GM23338 (cell line): ENCODE measurements around the gene SRR. TPM values are rescaled to one million over a fixed set of nuclear protein-coding genes. Genes with fewer than 3 reads are reported as not detected.
A peak's percentile ranks its signal among the peaks of the same experiment; 100 is the strongest.
"Not testable (repeated sequence)": the region's sequence is repeated elsewhere in the genome, so short reads cannot be mapped to it uniquely, and the experiment has no call there.

Source experiments
- ATAC-seq: fragments of 200-7000 bp; cut with Tn5 transposase; 3 replicates; pipeline ENCODE4 v1.9.1; 2020
- DNase-seq: peaks from one replicate; pipeline ENCODE4 v3.0.0-alpha.2; 2015; ENCODE audit warnings: low spot score
- H2AFZ ChIP-seq: fragments of 200-600 bp; sonication (generic); 2 replicates; pipeline ENCODE4 v1.8.0; 2016; ENCODE audit warnings: antibody characterized with exemption, mild to moderate bottlenecking, moderate library complexity
- H3F3A ChIP-seq: fragments of 200-600 bp; sonication (generic); replicated peaks from 2 replicates; pipeline ENCODE4 v1.8.0; 2017; ENCODE audit warnings: antibody characterized with exemption, mixed run types, low read depth
- H3K27ac ChIP-seq: fragments of 200-600 bp; sonication (generic); 2 replicates; pipeline ENCODE4 v1.6.1; 2016; ENCODE audit warnings: low read depth
- H3K27me3 ChIP-seq: fragments of 200-600 bp; sonication (generic); 2 replicates; pipeline ENCODE4 v1.8.0; 2016; ENCODE audit warnings: mild to moderate bottlenecking, mixed run types, moderate library complexity; ENCODE audit not compliant: insufficient read depth
- H3K36me3 ChIP-seq: fragments of 200-600 bp; sonication (generic); 2 replicates; pipeline ENCODE4 v1.8.0; 2016; ENCODE audit warnings: mild to moderate bottlenecking; ENCODE audit not compliant: insufficient read depth
- H3K4me1 ChIP-seq: fragments of 200-600 bp; sonication (generic); 2 replicates; pipeline ENCODE4 v1.8.0; 2016; ENCODE audit warnings: mild to moderate bottlenecking, moderate library complexity; ENCODE audit not compliant: insufficient read depth
- H3K4me2 ChIP-seq: fragments of 200-600 bp; sonication (generic); 2 replicates; pipeline ENCODE4 v1.7.1; 2017; ENCODE audit warnings: mixed run types
- H3K4me3 ChIP-seq: fragments of 200-600 bp; sonication (generic); 2 replicates; pipeline ENCODE4 v1.6.1; 2016; ENCODE audit warnings: mixed run types
- H3K79me2 ChIP-seq: fragments of 200-600 bp; sonication (generic); replicated peaks from 2 replicates; pipeline ENCODE4 v1.8.0; 2017; ENCODE audit warnings: mild to moderate bottlenecking; ENCODE audit not compliant: insufficient read depth
- H3K9me2 ChIP-seq: fragments of 200-600 bp; sonication (generic); 2 replicates; pipeline ENCODE4 v1.8.0; 2017; ENCODE audit not compliant: insufficient read depth
- H4K20me1 ChIP-seq: fragments of 200-600 bp; sonication (generic); replicated peaks from 2 replicates; pipeline ENCODE4 v1.8.0; 2017; ENCODE audit warnings: mild to moderate bottlenecking; ENCODE audit not compliant: insufficient read depth
- H3K27ac Mint-ChIP-seq: 2 replicates; pipeline ENCODE4 v1.8.0; 2020; ENCODE audit warnings: inconsistent platforms, mild to moderate bottlenecking, moderate library complexity, mixed read lengths
- H3K27me3 Mint-ChIP-seq: 3 replicates; pipeline ENCODE4 v1.8.0; 2022; ENCODE audit warnings: low read depth, mild to moderate bottlenecking, moderate library complexity, mixed read lengths, inconsistent platforms; ENCODE audit not compliant: insufficient read depth, poor library complexity
- H3K36me3 Mint-ChIP-seq: 3 replicates; pipeline ENCODE4 v1.8.0; 2021; ENCODE audit warnings: low read depth, mild to moderate bottlenecking, inconsistent platforms, moderate library complexity, mixed read lengths
- H3K4me1 Mint-ChIP-seq: 3 replicates; pipeline ENCODE4 v1.8.0; 2020; ENCODE audit warnings: mild to moderate bottlenecking, inconsistent platforms, mixed read lengths
- H3K4me3 Mint-ChIP-seq: 3 replicates; pipeline ENCODE4 v1.8.0; 2021; ENCODE audit warnings: moderate library complexity, mild to moderate bottlenecking, inconsistent platforms, mixed read lengths
- H3K9me3 Mint-ChIP-seq: 3 replicates; pipeline ENCODE4 v1.8.0; 2020; ENCODE audit warnings: moderate library complexity, mild to moderate bottlenecking, inconsistent platforms, mixed read lengths
- CREB1 ChIP-seq: fragments of 250-450 bp; sonication (Bioruptor Pico); IDR thresholded peaks from 2 replicates; pipeline ENCODE4 v1.5.0; 2020; ENCODE audit warnings: low read depth, mild to moderate bottlenecking, moderate library complexity
- ETS1 ChIP-seq: IDR thresholded peaks from 2 replicates; pipeline ENCODE4 v1.6.1; 2016; ENCODE audit warnings: antibody characterized with exemption
- EZH2 ChIP-seq: fragments of 200-600 bp; sonication (generic); IDR thresholded peaks from one replicate; pipeline ENCODE4 v1.8.0; 2017; ENCODE audit warnings: antibody characterized with exemption, mild to moderate bottlenecking, low read depth; ENCODE audit not compliant: unreplicated experiment
- EZH2phosphoT487 ChIP-seq: fragments of 200-600 bp; sonication (generic); IDR thresholded peaks from one replicate; pipeline ENCODE4 v1.8.1; 2018; ENCODE audit warnings: antibody characterized with exemption; ENCODE audit not compliant: unreplicated experiment
- JUNB ChIP-seq: IDR thresholded peaks from one replicate; pipeline ENCODE4 v1.6.1; 2016; ENCODE audit warnings: antibody characterized with exemption; ENCODE audit not compliant: unreplicated experiment
- POLR2AphosphoS5 ChIP-seq: IDR thresholded peaks from 2 replicates; pipeline ENCODE4 v1.6.1; 2016; ENCODE audit warnings: antibody characterized with exemption, low read depth
- REST ChIP-seq: IDR thresholded peaks from one replicate; pipeline ENCODE4 v1.6.1; 2018; ENCODE audit warnings: antibody characterized with exemption; ENCODE audit not compliant: unreplicated experiment
- STAT1 ChIP-seq: IDR thresholded peaks from one replicate; pipeline ENCODE4 v1.6.1; 2016; ENCODE audit warnings: antibody characterized with exemption; ENCODE audit not compliant: unreplicated experiment
- ZNF114 ChIP-seq: fragments of 250-450 bp; sonication (Bioruptor Pico); IDR thresholded peaks from 2 replicates; pipeline ENCODE4 v1.5.0; 2020; ENCODE audit warnings: mild to moderate bottlenecking, moderate library complexity
- ZNF331 ChIP-seq: fragments of 250-450 bp; sonication (Bioruptor Pico); IDR thresholded peaks from 2 replicates; pipeline ENCODE4 v1.5.0; 2020; ENCODE audit warnings: low read depth, mild to moderate bottlenecking, moderate library complexity
- ZNF462 ChIP-seq: fragments of 250-450 bp; sonication (Bioruptor Pico); IDR thresholded peaks from 2 replicates; pipeline ENCODE4 v1.5.0; 2020; ENCODE audit warnings: mild to moderate bottlenecking, moderate library complexity
- polyA plus RNA-seq: library from polyadenylated mRNA; unstranded; fragments of >200 nt; fragmentation: Nextera tagmentation; extraction: Ambion mirVana; gene quantifications from 2 replicates; pipeline ENCODE4 v1.2.1, GENCODE V29; 2016
- total RNA-seq: library from RNA; depleted of rRNA; stranded (reverse); fragments of >200 nt; shearing (Covaris generic); gene quantifications from 2 replicates; pipeline ENCODE4 v1.2.3, GENCODE V29; 2014

The SRR gene
- total and polyA plus RNA-seq, 2 experiments from 2014 or later, result 2.8 to 5.4 TPM

GRCh38 chr17:2312736-2313135 is 9.0 kb downstream of the SRR start (continued):
- TF ChIP-seq ZNF462 (no peak), EZH2 (no peak), EZH2phosphoT487 (no peak)

- not testable (repeated sequence) for H3K36me3 ChIP-seq, H2AFZ ChIP-seq, H3K36me3 Mint-ChIP-seq, H3K9me3 Mint-ChIP-seq, H3K27me3 ChIP-seq, H3K27me3 Mint-ChIP-seq, H3K27ac ChIP-seq, H3K4me3 Mint-ChIP-seq, H4K20me1 ChIP-seq, H3K4me2 ChIP-seq, H3K4me1 Mint-ChIP-seq, DNase-seq, H3K4me3 ChIP-seq, H3F3A ChIP-seq, H3K27ac Mint-ChIP-seq, H3K4me1 ChIP-seq, H3K79me2 ChIP-seq, ATAC-seq, H3K9me2 ChIP-seq
Observed at GRCh38 chr17:2316916-2317205, 13.1 kb downstream of the SRR start.

GRCh38 chr17:2317796-2318195 is 14.0 kb downstream of the SRR start:
- DNase-seq, result no peak
- Histone ChIP-seq H3F3A (peaks cover 8% of the 10 kb centered on the region; the same call in 1 of the 2 replicates), H3K27me3 (no peaks in the 10 kb centered on the region), H2AFZ (no peak overlapping the region), H3K27ac (0 out of 2 replicates have a peak overlapping the region, but pooled peaks have one; percentile 10), H3K4me2 (no peak overlapping the region), H3K4me3 (no peak overlapping the region), H3K79me2 (no peaks in the 10 kb centered on the region), H3K9me2 (no peaks in the 10 kb centered on the region), H3K4me1 (no peaks in the 10 kb centered on the region), H4K20me1 (peaks cover 4% of the 10 kb centered on the region; the same call in 1 of the 2 replicates), H3K36me3 (peaks cover 1% of the 10 kb centered on the region; the same call in 1 of the 2 replicates)
- Mint-ChIP-seq H3K36me3 (peaks cover 14% of the 10 kb centered on the region), H3K27me3 (peaks cover 6% of the 10 kb centered on the region), H3K9me3 (no peaks in the 10 kb centered on the region), H3K4me1 (no peaks in the 10 kb centered on the region), H3K27ac (no peak overlapping the region), H3K4me3 (no peak overlapping the region)
- no peak for ATAC-seq
- TF ChIP-seq JUNB, result no peak
- no peak for TF ChIP-seq STAT1
- no peak for TF ChIP-seq REST
- TF ChIP-seq ETS1, result no peak
- no peak for TF ChIP-seq EZH2
- TF ChIP-seq ZNF331, result no peak
- no peak for TF ChIP-seq ZNF114
- no peak for TF ChIP-seq CREB1 (CRISPR knock-in tag)
- TF ChIP-seq POLR2AphosphoS5, result no peak
